Pancreas (tissue), 10 donors: ENCODE results near the gene RSRP1. TPM values are rescaled to one million over a fixed set of nuclear protein-coding genes. Genes with fewer than 3 reads are reported as not detected.

Experiments used
- ATAC-seq, 4 donors: fragments of 200-7000 bp; cut with Tn5 transposase; one replicate each; pipeline versions ENCODE4 v1.8.0 to v1.9.1; 2020; ENCODE audit warnings: mild to moderate bottlenecking in 4 of 4, moderate library complexity in 4 of 4
- DNase-seq, 6 donors: peaks; one replicate each; pipeline ENCODE4 v3.0.0-alpha.2; 2020
- FAIRE-seq: peaks from 2 replicates; lab custom pipeline; 2012; peaks lifted over from hg19 to GRCh38; lab: Jason Lieb, UNC
- H3K27ac ChIP-seq, 4 donors: fragments of 200-600 bp; sonication (generic); 1 replicate in 3 of 4; 2 replicates in 1 of 4; pipeline versions ENCODE4 v1.5.0 to v1.8.0; 2020
- H3K27me3 ChIP-seq, 4 donors: fragments of 200-600 bp; one replicate each; pipeline ENCODE4 v1.8.0; 2021
- H3K36me3 ChIP-seq, 3 donors: fragments of 200-600 bp; sonication (generic) in 1 of 3; one replicate each; pipeline versions ENCODE4 v1.5.0 to v1.8.0; 2020 to 2021
- H3K4me1 ChIP-seq, 3 donors: fragments of 200-600 bp; one replicate each; pipeline ENCODE4 v1.8.0; 2021
- H3K4me3 ChIP-seq, 4 donors: fragments of 200-600 bp; sonication (generic) in 2 of 4; one replicate each; pipeline versions ENCODE4 v1.5.0 to v1.8.0; 2020 to 2021
- H3K9me3 ChIP-seq, 4 donors: fragments of 200-600 bp; one replicate each; pipeline ENCODE4 v1.8.0; 2021
- CTCF ChIP-seq, 4 donors: fragments of 200-600 bp; sonication (generic) in 3 of 4; IDR thresholded peaks; one replicate each; pipeline versions ENCODE4 v1.5.0 to v1.8.0; 2021; ENCODE audit warnings: antibody characterized with exemption in 4 of 4
- WGBS, 2 donors: extraction: QIAGEN DNeasy Blood & Tissue Kit; methylation state at CpG; one replicate each; pipeline ENCODE4 v1.1.7; 2013; 5-methylcytosine and 5-hydroxymethylcytosine counted together
- intact Hi-C, 3 donors: fragments of 100-400 bp; cut with DNase I; formaldehyde crosslinking; loops; one replicate each; pipeline versions ENCODE4 v1.11.1 to v1.14.2; 2022
- polyA plus RNA-seq, 2 donors: library from polyadenylated mRNA; stranded (reverse); fragments of 200-250 nt; gene quantifications; one replicate each; pipeline ENCODE4 v1.2.3, GENCODE V29; 2013
- total RNA-seq, 6 donors: library from RNA; stranded (reverse); fragmentation: NEBNext Ultra II Directional in 4 of 6; extraction: Animal tissue kit (Norgen Biotek cat#: 25700) in 4 of 6; gene quantifications; one replicate each; pipeline versions ENCODE4 v1.2.1 to v1.2.4, GENCODE V29; 2021 to 2023
- donor health status: healthy with polysubstance abuse.
- donor health status: DM: no; HTN: no; CAD: no; lungs with moderate emphysema.
- donor health status: DM: no; HTN: no; CAD: no.
- donor health status: control.
- donor health status: control.
- donor health status: Bipolar disorder and iron deficiency.
- donor health status: DM: yes; HTN: yes; CAD: no.
- donor health status: DM: no; HTN: no; CAD: no.
- donor health status: DM: no; HTN: no; CAD: no.
- donor health status: DM: yes; HTN: yes; CAD: no.

RSRP1 gene
- total and polyA plus RNA-seq, 8 donors = 20.3 to 126 (median 39.7) TPM

- TF ChIP-seq CTCF (IDR thresholded peaks at IDR 0.05) = no peak
- Histone ChIP-seq H3K4me1 (no peaks in the 10 kb centered on the region), H3K27ac (no peak overlapping the region), H3K27me3 (no peaks in the 10 kb centered on the region), H3K36me3 (no peaks in the 10 kb centered on the region), H3K4me3 (no peak overlapping the region), H3K9me3 (no peaks in the 10 kb centered on the region)
- intact Hi-C loops = no loop called here
- ATAC-seq (no peak), FAIRE-seq (no peak), DNase-seq (no peak)
- WGBS, 2 donors = 72 to 80% methylated on average over 5 of the region's 5 CpGs
Observed at GRCh38 chr1:25206201-25206600, 41.1 kb downstream of the RSRP1 start.

- intact Hi-C loops = no loop called here
- Histone ChIP-seq H3K27ac (no peak overlapping the region), H3K9me3 (no peaks in the 10 kb centered on the region), H3K4me1 (no peaks in the 10 kb centered on the region), H3K36me3 (no peaks in the 10 kb centered on the region), H3K4me3 (no peak overlapping the region), H3K27me3 (no peaks in the 10 kb centered on the region)
- no peak for DNase-seq
- no peak for FAIRE-seq
- TF ChIP-seq CTCF (IDR thresholded peaks at IDR 0.05) = no peak
- ATAC-seq = no peak
- WGBS, 2 donors = 65 to 76% methylated on average over 5 of the region's 5 CpGs
Observed at GRCh38 chr1:25205786-25206185, 41.5 kb downstream of the RSRP1 start.

- FAIRE-seq (no peak), DNase-seq (peak in 1 of 6 donors; percentile 18), ATAC-seq (peak; percentile 48 to 83 (median 80))
- Histone ChIP-seq H3K4me3 (no peak overlapping the region), H3K27ac (no peak overlapping the region), H3K36me3 (no peaks in the 10 kb centered on the region), H3K27me3 (no peaks in the 10 kb centered on the region), H3K4me1 (no peaks in the 10 kb centered on the region), H3K9me3 (no peaks in the 10 kb centered on the region)
- intact Hi-C loops = loop anchor here in 1 of 3 donors (5.0 kb wide), 1 partner anchor 358 kb away; no protein-coding TSS in a partner anchor
- TF ChIP-seq CTCF (IDR thresholded peaks at IDR 0.05) = peak; percentile 56 to 79 (median 68)
- 47 to 50% methylated on average over 9 of the region's 9 CpGs for WGBS, 2 donors
Observed at GRCh38 chr1:25204797-25205480, 42.3 kb downstream of the RSRP1 start.

- Histone ChIP-seq H3K9me3 (no peaks in the 10 kb centered on the region), H3K4me3 (no peak overlapping the region), H3K27me3 (no peaks in the 10 kb centered on the region), H3K27ac (no peak overlapping the region), H3K36me3 (no peaks in the 10 kb centered on the region), H3K4me1 (no peaks in the 10 kb centered on the region)
- intact Hi-C loops = loop anchor here in 1 of 3 donors (5.0 kb wide), 1 partner anchor 354 kb away; no protein-coding TSS in a partner anchor
- TF ChIP-seq CTCF (IDR thresholded peaks at IDR 0.05) = no peak
- peak in 1 of 6 donors; percentile 5 for DNase-seq
- no peak for FAIRE-seq
- no peak for ATAC-seq
- WGBS, 2 donors = 68 to 74% methylated on average over 7 of the region's 7 CpGs
Observed at GRCh38 chr1:25201006-25201405, 46.2 kb downstream of the RSRP1 start.
